GM19193 (cell line): ENCODE measurements around the gene COL9A3.

ENCODE experiments used
- POLR2A ChIP-seq: IDR thresholded peaks from 4 replicates; pipeline ENCODE4 v1.6.1; 2011; ENCODE audit not compliant: insufficient read depth, insufficient read length; ENCODE audit errors: extremely low read depth

Gene COL9A3

GRCh38 chr20:62886709-62887058 is 69.8 kb downstream of the COL9A3 start:
- no peak for TF ChIP-seq POLR2A

GRCh38 chr20:62887152-62887859 is 70.5 kb downstream of the COL9A3 start:
- TF ChIP-seq POLR2A, result no peak

GRCh38 chr20:62887860-62888239 is 71.0 kb downstream of the COL9A3 start:
- TF ChIP-seq POLR2A, result no peak

GRCh38 chr20:62888406-62888805 is 71.6 kb downstream of the COL9A3 start:
- TF ChIP-seq POLR2A, result no peak

GRCh38 chr20:62888910-62889309 is 72.1 kb downstream of the COL9A3 start:
- TF ChIP-seq POLR2A, result no peak

GRCh38 chr20:62889411-62889810 is 72.6 kb downstream of the COL9A3 start:
- TF ChIP-seq POLR2A, result no peak

- no peak for TF ChIP-seq POLR2A
Observed at GRCh38 chr20:62889871-62890270, 73.0 kb downstream of the COL9A3 start.

GRCh38 chr20:62890444-62890843 is 73.6 kb downstream of the COL9A3 start:
- no peak for TF ChIP-seq POLR2A
